Endothelial cell of hepatic sinusoid (primary cell): ENCODE data around the gene ITGA8.

Experiments
- in situ Hi-C: cut with HindIII; loops from 2 replicates; pipeline ENCODE4 v1.10.0; 2017; ENCODE audit warnings: low sequenced_read_pairs

Gene ITGA8

GRCh38 chr10:15737656-15738055 lies 17.9 kb upstream of the ITGA8 start:
- in situ Hi-C loops, result no loop called here

- in situ Hi-C loops, result no loop called here
These were observed 16.0 kb upstream of the ITGA8 start for GRCh38 chr10:15735763-15736162.

GRCh38 chr10:15730341-15730740 lies 10.6 kb upstream of the ITGA8 start:
- in situ Hi-C loops, result no loop called here

GRCh38 chr10:15729890-15730289 lies 10.2 kb upstream of the ITGA8 start:
- in situ Hi-C loops, result no loop called here

GRCh38 chr10:15726042-15726441 lies 6.3 kb upstream of the ITGA8 start:
- in situ Hi-C loops, result no loop called here

- in situ Hi-C loops, result no loop called here
These were observed 5.9 kb upstream of the ITGA8 start for GRCh38 chr10:15725603-15726002.

- in situ Hi-C loops, result loop anchor here (25.0 kb wide), 1 partner anchor 287 kb away; no protein-coding TSS in a partner anchor
These were observed 5.0 kb upstream of the ITGA8 start for GRCh38 chr10:15724683-15725082.

- in situ Hi-C loops, result loop anchor here (25.0 kb wide), 1 partner anchor 287 kb away; no protein-coding TSS in a partner anchor
These were observed 4.1 kb upstream of the ITGA8 start for GRCh38 chr10:15723803-15724202.

- in situ Hi-C loops, result loop anchor here (25.0 kb wide), 1 partner anchor 283 kb away; no protein-coding TSS in a partner anchor
These were observed 1.0 kb upstream of the ITGA8 start for GRCh38 chr10:15720635-15721287.

- in situ Hi-C loops, result loop anchor here (25.0 kb wide), 1 partner anchor 282 kb away; no protein-coding TSS in a partner anchor
These were observed 448 bp downstream of the ITGA8 start for GRCh38 chr10:15719049-15719898.

GRCh38 chr10:15718694-15719048 lies 1.1 kb downstream of the ITGA8 start:
- in situ Hi-C loops, result loop anchor here (25.0 kb wide), 1 partner anchor 281 kb away; no protein-coding TSS in a partner anchor

GRCh38 chr10:15715619-15716227 lies 4.0 kb downstream of the ITGA8 start:
- in situ Hi-C loops, result loop anchor here (25.0 kb wide), 1 partner anchor 278 kb away; no protein-coding TSS in a partner anchor

GRCh38 chr10:15714847-15715246 lies 4.9 kb downstream of the ITGA8 start:
- in situ Hi-C loops, result loop anchor here (25.0 kb wide), 1 partner anchor 278 kb away; no protein-coding TSS in a partner anchor

- in situ Hi-C loops, result loop anchor here (25.0 kb wide), 1 partner anchor 276 kb away; no protein-coding TSS in a partner anchor
These were observed 6.8 kb downstream of the ITGA8 start for GRCh38 chr10:15712883-15713282.

- in situ Hi-C loops, result loop anchor here (25.0 kb wide), 1 partner anchor 273 kb away; no protein-coding TSS in a partner anchor
These were observed 9.3 kb downstream of the ITGA8 start for GRCh38 chr10:15710455-15710854.

GRCh38 chr10:15705298-15705697 lies 14.4 kb downstream of the ITGA8 start:
- in situ Hi-C loops, result loop anchor here (25.0 kb wide), 1 partner anchor 268 kb away; no protein-coding TSS in a partner anchor

GRCh38 chr10:15704581-15704968 lies 15.1 kb downstream of the ITGA8 start:
- in situ Hi-C loops, result loop anchor here (25.0 kb wide), 1 partner anchor 267 kb away; no protein-coding TSS in a partner anchor

GRCh38 chr10:15703944-15704580 lies 15.7 kb downstream of the ITGA8 start:
- in situ Hi-C loops, result loop anchor here (25.0 kb wide), 1 partner anchor 267 kb away; no protein-coding TSS in a partner anchor

GRCh38 chr10:15703151-15703880 lies 16.4 kb downstream of the ITGA8 start:
- in situ Hi-C loops, result loop anchor here (25.0 kb wide), 1 partner anchor 266 kb away; no protein-coding TSS in a partner anchor
